Mucosa of stomach (tissue), 1 donor: ENCODE measurements around the gene PDGFD.

Experiments
- H3K27me3 ChIP-seq: one replicate; pipeline ENCODE4 v1.7.0; 2013; ENCODE audit warnings: mild to moderate bottlenecking, low read length; ENCODE audit not compliant: control insufficient read depth, insufficient read depth
- H3K36me3 ChIP-seq: one replicate; pipeline ENCODE4 v1.7.0; 2013; ENCODE audit warnings: low read length; ENCODE audit not compliant: control insufficient read depth, insufficient read depth
- H3K4me1 ChIP-seq: one replicate; pipeline ENCODE4 v1.7.0; 2013; ENCODE audit warnings: mild to moderate bottlenecking, low read length; ENCODE audit not compliant: control insufficient read depth, insufficient read depth
- H3K4me3 ChIP-seq: one replicate; pipeline ENCODE4 v1.7.0; 2013; ENCODE audit warnings: low read length
- H3K9ac ChIP-seq: one replicate; pipeline ENCODE4 v1.7.0; 2013; ENCODE audit warnings: mild to moderate bottlenecking, low read length, moderate library complexity
- H3K9me3 ChIP-seq: one replicate; pipeline ENCODE4 v1.7.0; 2013; ENCODE audit warnings: mild to moderate bottlenecking, low read length, moderate library complexity; ENCODE audit not compliant: control insufficient read depth
- donor health status: Pancreatic carcinoma.

PDGFD gene

GRCh38 chr11:104003491-104003890 is 160.5 kb downstream of the PDGFD start:
- Histone ChIP-seq H3K27me3 (no peaks in the 10 kb centered on the region), H3K9me3 (no peaks in the 10 kb centered on the region), H3K36me3 (no peaks in the 10 kb centered on the region), H3K4me1 (no peaks in the 10 kb centered on the region), H3K4me3 (no peak overlapping the region), H3K9ac (no peak overlapping the region)

- H3K9ac ChIP-seq = no peak overlapping the region
- no peaks in the 10 kb centered on the region for H3K9me3 ChIP-seq
- H3K36me3 ChIP-seq = no peaks in the 10 kb centered on the region
- no peaks in the 10 kb centered on the region for H3K4me1 ChIP-seq
- H3K27me3 ChIP-seq = no peaks in the 10 kb centered on the region
- H3K4me3 ChIP-seq = no peak overlapping the region
Measured at GRCh38 chr11:104001561-104002056, 162.3 kb downstream of the PDGFD start.

DNA sequence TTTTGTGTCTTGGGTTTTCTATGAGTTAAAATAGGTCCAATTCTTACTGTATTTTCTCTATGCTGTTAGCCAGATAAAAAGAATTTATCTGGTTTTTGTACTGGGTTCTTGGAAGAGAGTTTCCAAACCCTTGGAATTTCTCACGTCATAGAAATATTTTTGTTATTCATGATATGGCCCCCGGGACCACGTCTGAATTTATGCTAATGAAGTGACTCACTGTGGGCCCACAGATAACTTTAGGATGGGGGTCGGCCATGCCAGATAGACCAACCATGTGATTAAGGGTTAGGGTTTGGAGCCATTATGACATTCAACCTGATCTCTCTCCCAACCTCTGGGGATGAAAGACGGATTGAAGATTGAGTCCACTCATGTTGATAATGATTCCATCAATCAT is 163.1 kb downstream of the PDGFD start:
- Histone ChIP-seq H3K9me3 (no peaks in the 10 kb centered on the region), H3K4me1 (no peaks in the 10 kb centered on the region), H3K4me3 (no peak overlapping the region), H3K36me3 (no peaks in the 10 kb centered on the region), H3K27me3 (no peaks in the 10 kb centered on the region), H3K9ac (no peak overlapping the region)

- no peak overlapping the region for H3K4me3 ChIP-seq
- no peaks in the 10 kb centered on the region for H3K4me1 ChIP-seq
- no peak overlapping the region for H3K9ac ChIP-seq
- H3K27me3 ChIP-seq = no peaks in the 10 kb centered on the region
- H3K36me3 ChIP-seq = no peaks in the 10 kb centered on the region
- H3K9me3 ChIP-seq = no peaks in the 10 kb centered on the region
Measured at GRCh38 chr11:103998826-103999508, 165.0 kb downstream of the PDGFD start.

GRCh38 chr11:103997082-103997481 is 166.9 kb downstream of the PDGFD start:
- H3K36me3 ChIP-seq = no peaks in the 10 kb centered on the region
- H3K27me3 ChIP-seq = no peaks in the 10 kb centered on the region
- H3K9me3 ChIP-seq = no peaks in the 10 kb centered on the region
- no peak overlapping the region for H3K9ac ChIP-seq
- no peaks in the 10 kb centered on the region for H3K4me1 ChIP-seq
- no peak overlapping the region for H3K4me3 ChIP-seq

GRCh38 chr11:103995896-103996295 is 168.1 kb downstream of the PDGFD start:
- Histone ChIP-seq H3K4me1 (no peaks in the 10 kb centered on the region), H3K4me3 (no peak overlapping the region), H3K27me3 (no peaks in the 10 kb centered on the region), H3K36me3 (no peaks in the 10 kb centered on the region), H3K9ac (no peak overlapping the region), H3K9me3 (no peaks in the 10 kb centered on the region)

GRCh38 chr11:103994518-103994917 is 169.4 kb downstream of the PDGFD start:
- Histone ChIP-seq H3K27me3 (no peaks in the 10 kb centered on the region), H3K9ac (no peak overlapping the region), H3K4me3 (no peak overlapping the region), H3K9me3 (no peaks in the 10 kb centered on the region), H3K36me3 (no peaks in the 10 kb centered on the region), H3K4me1 (no peaks in the 10 kb centered on the region)

- no peaks in the 10 kb centered on the region for H3K36me3 ChIP-seq
- no peak overlapping the region for H3K9ac ChIP-seq
Measured at GRCh38 chr11:103994094-103994493, 169.9 kb downstream of the PDGFD start.

GRCh38 chr11:103993507-103993906 is 170.4 kb downstream of the PDGFD start:
- H3K9ac ChIP-seq = no peak overlapping the region
- no peaks in the 10 kb centered on the region for H3K27me3 ChIP-seq
- H3K9me3 ChIP-seq = no peaks in the 10 kb centered on the region
- H3K4me3 ChIP-seq = no peak overlapping the region
- no peaks in the 10 kb centered on the region for H3K36me3 ChIP-seq
- no peaks in the 10 kb centered on the region for H3K4me1 ChIP-seq

More at GRCh38 chr11:103994094-103994493, 169.9 kb downstream of the PDGFD start:
- H3K9me3 ChIP-seq = no peaks in the 10 kb centered on the region
- no peaks in the 10 kb centered on the region for H3K27me3 ChIP-seq
- no peaks in the 10 kb centered on the region for H3K4me1 ChIP-seq
- no peak overlapping the region for H3K4me3 ChIP-seq

GRCh38 chr11:103988595-103988969 is 175.4 kb downstream of the PDGFD start:
- H3K27me3 ChIP-seq = no peaks in the 10 kb centered on the region
- H3K4me1 ChIP-seq = no peaks in the 10 kb centered on the region
- no peaks in the 10 kb centered on the region for H3K36me3 ChIP-seq
- H3K9me3 ChIP-seq = no peaks in the 10 kb centered on the region
- H3K9ac ChIP-seq = no peak overlapping the region
- H3K4me3 ChIP-seq = no peak overlapping the region

GRCh38 chr11:103987629-103988594 is 176.0 kb downstream of the PDGFD start:
- Histone ChIP-seq H3K27me3 (no peaks in the 10 kb centered on the region), H3K36me3 (no peaks in the 10 kb centered on the region), H3K9ac (no peak overlapping the region), H3K9me3 (no peaks in the 10 kb centered on the region), H3K4me1 (no peaks in the 10 kb centered on the region), H3K4me3 (no peak overlapping the region)

- no peaks in the 10 kb centered on the region for H3K36me3 ChIP-seq
- H3K9ac ChIP-seq = no peak overlapping the region
- no peaks in the 10 kb centered on the region for H3K27me3 ChIP-seq
- H3K4me3 ChIP-seq = no peak overlapping the region
- no peaks in the 10 kb centered on the region for H3K9me3 ChIP-seq
- no peaks in the 10 kb centered on the region for H3K4me1 ChIP-seq
Measured at GRCh38 chr11:103985041-103985440, 178.9 kb downstream of the PDGFD start.
